ENCODE data around the gene ANXA11. TPM values are rescaled to one million over a fixed set of nuclear protein-coding genes. Genes with fewer than 3 reads are reported as not detected.
"Not testable (repeated sequence)": the region's sequence is repeated elsewhere in the genome, so short reads cannot be mapped to it uniquely, and the experiment has no call there.

ANXA11 gene
- polyA plus RNA-seq, 2 donors = 155 to 287 TPM

DNA sequence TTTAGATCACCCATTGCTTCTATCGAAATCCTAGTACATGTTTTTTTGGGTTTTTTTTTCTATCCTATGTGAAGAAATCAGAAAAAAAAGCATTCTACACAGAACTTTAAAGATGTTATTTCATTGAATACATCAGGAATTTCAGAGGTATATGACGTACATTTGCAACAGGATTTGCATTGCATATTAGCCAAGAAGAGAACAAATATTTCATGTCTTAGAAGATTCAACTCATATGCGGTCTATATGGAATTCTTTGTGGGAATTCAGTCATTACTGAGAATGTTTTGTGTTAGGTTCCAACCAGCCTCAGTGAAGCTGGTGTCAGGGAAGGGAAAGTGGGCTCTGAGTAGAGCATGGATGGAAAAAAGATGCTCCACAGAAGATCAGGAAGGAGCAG is 39.0 kb upstream of the ANXA11 start:
- not testable (repeated sequence) for H3K36me3 ChIP-seq (ENCODE audit: control insufficient read depth in 2 of 2, insufficient read depth in 2 of 2, low read length in 1 of 2); H3K9me3 ChIP-seq (ENCODE audit: control insufficient read depth in 2 of 2, insufficient read depth in 1 of 2, low read depth in 1 of 2, low read length in 1 of 2); H3K4me1 ChIP-seq (ENCODE audit: control insufficient read depth in 2 of 2, insufficient read depth in 2 of 2, low read length in 1 of 2); H3K4me3 ChIP-seq (ENCODE audit: low read depth in 1 of 2, low read length in 2 of 2); H3K27me3 ChIP-seq (ENCODE audit: control insufficient read depth in 1 of 2, insufficient read depth in 2 of 2, low read length in 2 of 2); H3K27ac ChIP-seq (ENCODE audit: low read depth in 2 of 2, low read length in 1 of 2)
- WGBS, 2 donors = 87% methylated on average over 3 of the region's 3 CpGs

DNA sequence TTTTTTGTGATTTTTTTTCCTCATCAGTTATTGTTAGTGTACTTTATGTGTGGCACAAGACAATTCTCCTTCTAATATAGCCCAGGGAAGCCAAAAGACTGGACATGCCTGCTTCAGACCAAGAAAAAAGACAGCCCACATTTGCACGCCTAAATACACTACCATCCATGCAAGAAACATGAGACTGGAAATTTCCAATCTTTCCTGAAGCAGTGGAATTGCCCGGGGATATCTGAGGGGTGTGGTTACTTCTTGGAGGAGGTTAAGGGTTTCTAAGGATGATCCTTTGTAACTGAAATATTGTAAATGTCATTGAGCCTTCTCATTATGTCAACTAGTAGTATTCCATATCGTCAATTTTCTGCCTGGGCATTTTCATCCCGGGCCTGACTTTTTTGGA is 37.0 kb upstream of the ANXA11 start:
- H3K4me1 ChIP-seq (ENCODE audit: control insufficient read depth in 2 of 2, insufficient read depth in 2 of 2, low read length in 1 of 2); H3K27ac ChIP-seq (ENCODE audit: low read depth in 2 of 2, low read length in 1 of 2); H3K4me3 ChIP-seq (ENCODE audit: low read depth in 1 of 2, low read length in 2 of 2); H3K36me3 ChIP-seq (ENCODE audit: control insufficient read depth in 2 of 2, insufficient read depth in 2 of 2, low read length in 1 of 2); H3K27me3 ChIP-seq (ENCODE audit: control insufficient read depth in 1 of 2, insufficient read depth in 2 of 2, low read length in 2 of 2); H3K9me3 ChIP-seq (ENCODE audit: control insufficient read depth in 2 of 2, insufficient read depth in 1 of 2, low read depth in 1 of 2, low read length in 1 of 2): not testable (repeated sequence)
- WGBS, 2 donors = 14 to 30% methylated on average over 1 to 2 of the region's 4 CpGs

DNA sequence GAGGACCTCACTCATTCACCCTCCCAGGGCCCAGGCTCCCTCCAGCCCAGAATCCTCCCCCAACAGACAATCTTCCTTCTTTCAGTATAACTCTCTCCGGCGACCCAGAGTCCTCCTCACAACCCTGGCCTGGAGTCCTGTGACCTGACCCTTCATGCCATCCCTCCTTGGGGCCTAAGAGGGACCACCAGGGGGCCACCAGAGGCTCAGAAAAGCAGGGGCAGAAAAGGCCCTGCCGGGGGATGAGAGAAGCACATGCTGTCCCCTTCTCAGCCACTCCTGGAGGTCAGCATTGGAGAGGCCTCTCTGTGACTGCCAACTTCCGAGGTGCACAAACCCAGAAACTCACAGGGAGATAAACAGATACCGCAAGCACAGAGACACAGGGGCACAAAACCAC is 31.1 kb upstream of the ANXA11 start:
- WGBS, 2 donors = 91 to 99% methylated on average over 5 of the region's 5 CpGs
- H3K36me3 ChIP-seq (ENCODE audit: control insufficient read depth in 2 of 2, insufficient read depth in 2 of 2, low read length in 1 of 2); H3K27me3 ChIP-seq (ENCODE audit: control insufficient read depth in 1 of 2, insufficient read depth in 2 of 2, low read length in 2 of 2); H3K27ac ChIP-seq (ENCODE audit: low read depth in 2 of 2, low read length in 1 of 2); H3K4me1 ChIP-seq (ENCODE audit: control insufficient read depth in 2 of 2, insufficient read depth in 2 of 2, low read length in 1 of 2); H3K9me3 ChIP-seq (ENCODE audit: control insufficient read depth in 2 of 2, insufficient read depth in 1 of 2, low read depth in 1 of 2, low read length in 1 of 2); H3K4me3 ChIP-seq (ENCODE audit: low read depth in 1 of 2, low read length in 2 of 2): not testable (repeated sequence)

DNA sequence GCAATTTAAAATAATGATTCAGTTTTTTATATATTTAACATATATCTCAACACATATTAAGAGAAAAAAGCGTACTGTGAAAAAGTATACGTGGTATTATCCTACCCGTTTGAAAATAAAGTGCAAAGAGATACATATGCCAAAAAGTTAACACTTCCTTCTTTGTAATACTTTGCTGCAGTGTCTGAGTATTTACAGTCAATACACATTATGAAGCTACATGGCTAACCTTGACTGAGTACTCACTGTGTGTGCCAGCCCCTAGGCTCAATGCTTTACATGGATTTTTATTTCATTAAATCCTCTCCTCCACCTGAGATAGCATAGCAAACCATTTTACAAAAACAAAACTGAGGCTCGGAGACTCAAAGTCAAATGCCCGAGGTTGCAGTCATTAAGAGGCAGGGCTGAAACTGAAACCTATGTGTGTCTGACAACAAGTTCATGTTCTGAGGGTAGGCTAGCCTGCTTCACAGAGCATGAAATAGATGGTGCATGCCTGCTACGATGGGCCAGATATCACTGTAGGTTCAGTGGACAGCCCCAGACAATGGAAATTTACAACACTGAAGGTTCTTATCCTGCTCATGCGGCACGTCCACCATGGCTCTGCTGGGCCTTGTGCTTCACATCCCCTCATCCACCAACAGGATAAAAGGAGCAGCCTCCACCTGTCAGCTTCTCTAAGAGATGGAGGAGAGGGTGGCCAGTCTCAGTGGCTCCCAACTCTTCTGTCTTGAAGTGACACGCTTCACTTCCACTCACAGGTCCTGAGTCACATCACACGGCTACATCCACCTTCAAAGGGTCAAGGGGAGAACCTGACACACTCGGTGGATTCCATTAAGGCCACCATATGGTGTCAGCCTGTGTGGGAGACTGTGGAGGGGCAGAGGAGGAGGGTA is 29.2 kb upstream of the ANXA11 start:
- WGBS, 2 donors = 81 to 82% methylated on average over 11 of the region's 11 CpGs
- H3K27ac ChIP-seq (ENCODE audit: low read depth in 2 of 2, low read length in 1 of 2); H3K4me3 ChIP-seq (ENCODE audit: low read depth in 1 of 2, low read length in 2 of 2); H3K36me3 ChIP-seq (ENCODE audit: control insufficient read depth in 2 of 2, insufficient read depth in 2 of 2, low read length in 1 of 2); H3K9me3 ChIP-seq (ENCODE audit: control insufficient read depth in 2 of 2, insufficient read depth in 1 of 2, low read depth in 1 of 2, low read length in 1 of 2); H3K27me3 ChIP-seq (ENCODE audit: control insufficient read depth in 1 of 2, insufficient read depth in 2 of 2, low read length in 2 of 2); H3K4me1 ChIP-seq (ENCODE audit: control insufficient read depth in 2 of 2, insufficient read depth in 2 of 2, low read length in 1 of 2): not testable (repeated sequence)

DNA sequence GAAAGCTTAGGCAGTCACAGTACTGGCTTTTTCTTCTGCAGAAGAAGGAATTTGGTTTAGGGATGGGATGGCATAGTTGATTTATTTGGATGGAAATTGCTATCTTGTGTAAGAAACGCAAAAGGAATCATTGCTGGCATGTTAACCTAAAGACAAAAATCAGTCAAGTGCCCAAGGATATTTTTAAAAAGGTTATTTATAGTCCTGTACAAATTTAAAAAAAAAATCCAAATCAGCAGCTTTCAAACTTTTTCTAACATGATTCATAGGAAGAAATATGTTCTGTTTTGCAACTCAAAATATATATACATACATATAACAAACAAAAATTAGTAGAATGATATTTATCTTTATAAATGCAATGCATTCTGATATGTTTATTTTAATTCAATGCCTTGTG is 28.5 kb upstream of the ANXA11 start:
- H3K36me3 ChIP-seq (ENCODE audit: control insufficient read depth in 2 of 2, insufficient read depth in 2 of 2, low read length in 1 of 2); H3K27me3 ChIP-seq (ENCODE audit: control insufficient read depth in 1 of 2, insufficient read depth in 2 of 2, low read length in 2 of 2); H3K9me3 ChIP-seq (ENCODE audit: control insufficient read depth in 2 of 2, insufficient read depth in 1 of 2, low read depth in 1 of 2, low read length in 1 of 2); H3K27ac ChIP-seq (ENCODE audit: low read depth in 2 of 2, low read length in 1 of 2); H3K4me3 ChIP-seq (ENCODE audit: low read depth in 1 of 2, low read length in 2 of 2); H3K4me1 ChIP-seq (ENCODE audit: control insufficient read depth in 2 of 2, insufficient read depth in 2 of 2, low read length in 1 of 2): not testable (repeated sequence)
- 75 to 79% methylated on average over 1 of the region's 1 CpG for WGBS, 2 donors

DNA sequence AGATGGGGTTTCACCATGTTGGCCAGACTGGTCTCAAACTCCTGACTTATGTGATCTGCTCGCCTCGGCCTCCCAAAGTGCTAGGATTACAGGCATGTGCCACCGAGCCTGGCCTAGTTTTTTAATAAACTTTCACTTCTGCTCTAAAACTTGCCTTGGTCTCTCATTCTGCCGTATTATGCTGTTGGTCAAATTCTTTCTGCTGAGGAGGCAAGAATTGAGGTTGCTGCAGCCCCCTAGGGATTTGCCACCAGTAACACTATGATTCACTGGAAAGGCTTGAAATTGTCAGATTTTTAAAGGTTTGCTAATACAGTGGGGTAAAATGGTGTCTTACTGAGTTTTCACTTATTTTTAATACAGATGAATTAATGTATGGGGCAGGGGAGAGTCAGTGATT is 21.4 kb upstream of the ANXA11 start:
- H3K4me1 ChIP-seq (ENCODE audit: control insufficient read depth in 2 of 2, insufficient read depth in 2 of 2, low read length in 1 of 2); H3K36me3 ChIP-seq (ENCODE audit: control insufficient read depth in 2 of 2, insufficient read depth in 2 of 2, low read length in 1 of 2); H3K4me3 ChIP-seq (ENCODE audit: low read depth in 1 of 2, low read length in 2 of 2); H3K27me3 ChIP-seq (ENCODE audit: control insufficient read depth in 1 of 2, insufficient read depth in 2 of 2, low read length in 2 of 2); H3K9me3 ChIP-seq (ENCODE audit: control insufficient read depth in 2 of 2, insufficient read depth in 1 of 2, low read depth in 1 of 2, low read length in 1 of 2); H3K27ac ChIP-seq (ENCODE audit: low read depth in 2 of 2, low read length in 1 of 2): not testable (repeated sequence)
- 82 to 89% methylated on average over 4 of the region's 4 CpGs for WGBS, 2 donors

DNA sequence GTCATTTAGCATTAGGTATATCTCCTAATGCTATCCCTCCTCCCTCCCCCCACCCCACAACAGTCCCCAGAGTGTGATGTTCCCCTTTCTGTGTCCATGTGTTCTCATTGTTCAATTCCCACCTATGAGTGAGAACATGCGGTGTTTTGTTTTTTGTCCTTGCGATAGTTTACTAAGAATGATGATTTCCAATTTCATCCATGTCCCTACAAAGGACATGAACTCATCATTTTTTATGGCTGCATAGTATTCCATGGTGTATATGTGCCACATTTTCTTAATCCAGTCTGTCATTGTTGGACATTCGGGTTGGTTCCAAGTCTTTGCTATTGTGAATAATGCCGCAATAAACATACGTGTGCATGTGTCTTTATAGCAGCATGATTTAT is 17.7 kb upstream of the ANXA11 start:
- not testable (repeated sequence) for H3K36me3 ChIP-seq (ENCODE audit: control insufficient read depth in 2 of 2, insufficient read depth in 2 of 2, low read length in 1 of 2); H3K9me3 ChIP-seq (ENCODE audit: control insufficient read depth in 2 of 2, insufficient read depth in 1 of 2, low read depth in 1 of 2, low read length in 1 of 2); H3K4me1 ChIP-seq (ENCODE audit: control insufficient read depth in 2 of 2, insufficient read depth in 2 of 2, low read length in 1 of 2); H3K4me3 ChIP-seq (ENCODE audit: low read depth in 1 of 2, low read length in 2 of 2); H3K27ac ChIP-seq (ENCODE audit: low read depth in 2 of 2, low read length in 1 of 2); H3K27me3 ChIP-seq (ENCODE audit: control insufficient read depth in 1 of 2, insufficient read depth in 2 of 2, low read length in 2 of 2)
- 29 to 74% methylated on average over 1 to 2 of the region's 5 CpGs for WGBS, 2 donors

DNA sequence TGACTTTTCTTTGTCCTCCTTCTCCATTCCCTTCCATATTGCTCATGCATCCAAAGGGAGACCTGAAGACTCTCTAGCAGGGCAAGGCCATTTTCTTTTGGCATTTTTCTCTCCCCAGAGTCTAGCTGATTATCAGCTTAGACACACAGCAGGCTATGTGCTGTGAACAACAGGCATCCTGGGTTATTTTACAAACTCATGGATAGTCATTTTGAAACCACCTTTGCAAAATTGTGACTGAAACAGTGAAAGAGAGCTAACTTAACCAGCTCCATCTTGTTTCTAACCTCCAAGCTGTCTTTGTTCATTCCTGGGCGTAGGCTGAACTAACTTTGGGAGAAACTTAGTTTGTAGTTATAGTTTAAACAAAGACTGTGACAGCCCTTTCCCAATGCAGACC is 13.5 kb upstream of the ANXA11 start:
- not testable (repeated sequence) for H3K9me3 ChIP-seq (ENCODE audit: control insufficient read depth in 2 of 2, insufficient read depth in 1 of 2, low read depth in 1 of 2, low read length in 1 of 2); H3K36me3 ChIP-seq (ENCODE audit: control insufficient read depth in 2 of 2, insufficient read depth in 2 of 2, low read length in 1 of 2); H3K4me1 ChIP-seq (ENCODE audit: control insufficient read depth in 2 of 2, insufficient read depth in 2 of 2, low read length in 1 of 2); H3K4me3 ChIP-seq (ENCODE audit: low read depth in 1 of 2, low read length in 2 of 2); H3K27ac ChIP-seq (ENCODE audit: low read depth in 2 of 2, low read length in 1 of 2); H3K27me3 ChIP-seq (ENCODE audit: control insufficient read depth in 1 of 2, insufficient read depth in 2 of 2, low read length in 2 of 2)
- 78 to 88% methylated on average over 1 of the region's 1 CpG for WGBS, 2 donors

DNA sequence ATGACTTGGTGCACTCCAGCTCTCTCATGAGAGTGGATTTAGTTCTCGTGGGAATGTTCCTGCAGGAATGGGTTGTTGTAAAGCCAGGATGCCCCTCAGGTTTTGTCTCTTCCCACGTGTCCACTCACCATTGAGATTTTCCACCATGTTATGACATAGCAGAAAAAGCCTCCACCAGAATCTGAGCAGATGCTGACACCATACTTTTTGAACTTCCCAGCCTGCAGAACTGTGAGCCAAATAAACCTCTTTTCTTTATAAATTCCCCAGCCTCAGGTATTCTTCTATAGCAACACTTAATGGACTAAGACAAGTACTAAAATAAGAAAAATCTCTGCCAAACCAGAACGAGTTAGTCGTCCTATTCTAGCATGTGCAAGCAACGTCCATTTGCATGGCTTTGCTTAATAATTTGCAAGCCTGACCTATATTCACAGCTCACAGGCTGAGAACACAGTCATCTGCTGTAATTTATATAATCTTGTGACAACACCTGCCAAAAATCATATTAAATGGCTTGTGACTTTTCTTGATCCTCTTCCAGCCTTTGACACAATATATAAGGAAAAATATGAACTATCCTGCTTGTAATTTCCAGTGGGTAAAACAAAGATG is 9.1 kb upstream of the ANXA11 start:
- H3K4me3 ChIP-seq (ENCODE audit: low read depth in 1 of 2, low read length in 2 of 2); H3K27ac ChIP-seq (ENCODE audit: low read depth in 2 of 2, low read length in 1 of 2); H3K27me3 ChIP-seq (ENCODE audit: control insufficient read depth in 1 of 2, insufficient read depth in 2 of 2, low read length in 2 of 2); H3K4me1 ChIP-seq (ENCODE audit: control insufficient read depth in 2 of 2, insufficient read depth in 2 of 2, low read length in 1 of 2); H3K36me3 ChIP-seq (ENCODE audit: control insufficient read depth in 2 of 2, insufficient read depth in 2 of 2, low read length in 1 of 2); H3K9me3 ChIP-seq (ENCODE audit: control insufficient read depth in 2 of 2, insufficient read depth in 1 of 2, low read depth in 1 of 2, low read length in 1 of 2): not testable (repeated sequence)
- WGBS, 2 donors = 66% methylated on average over 5 of the region's 5 CpGs

DNA sequence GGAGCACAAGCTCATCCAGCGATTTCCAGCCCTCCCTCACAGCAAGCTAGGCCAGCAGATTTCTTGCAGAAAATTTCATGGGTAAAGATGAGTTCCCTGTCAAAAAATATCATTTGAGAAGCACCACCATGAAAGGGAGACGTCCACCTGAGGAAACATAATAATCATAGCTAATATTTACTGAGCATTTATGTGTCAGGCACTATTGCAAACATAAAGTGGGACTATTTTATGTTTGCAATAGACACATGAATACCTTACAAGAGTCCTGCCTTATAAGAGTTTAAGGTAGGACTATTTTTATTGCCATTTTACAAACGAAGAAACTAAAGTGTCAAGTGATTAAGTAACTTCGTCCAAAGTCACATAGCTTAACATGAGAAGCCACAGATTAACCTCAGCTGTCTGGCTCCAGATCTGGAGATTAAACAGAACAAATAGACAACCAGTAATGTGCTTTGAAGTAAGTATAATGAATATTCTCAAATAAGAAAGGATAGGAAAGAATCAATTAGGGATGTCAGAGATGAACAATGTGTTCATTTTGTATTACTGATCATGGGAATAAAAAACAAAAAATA is 7.3 kb upstream of the ANXA11 start:
- H3K27ac ChIP-seq (ENCODE audit: low read depth in 2 of 2, low read length in 1 of 2); H3K4me1 ChIP-seq (ENCODE audit: control insufficient read depth in 2 of 2, insufficient read depth in 2 of 2, low read length in 1 of 2); H3K4me3 ChIP-seq (ENCODE audit: low read depth in 1 of 2, low read length in 2 of 2); H3K27me3 ChIP-seq (ENCODE audit: control insufficient read depth in 1 of 2, insufficient read depth in 2 of 2, low read length in 2 of 2); H3K9me3 ChIP-seq (ENCODE audit: control insufficient read depth in 2 of 2, insufficient read depth in 1 of 2, low read depth in 1 of 2, low read length in 1 of 2); H3K36me3 ChIP-seq (ENCODE audit: control insufficient read depth in 2 of 2, insufficient read depth in 2 of 2, low read length in 1 of 2): not testable (repeated sequence)
- 55 to 63% methylated on average over 4 of the region's 4 CpGs for WGBS, 2 donors
